Head of caudate nucleus (tissue), 42 donors: ENCODE data around the gene SLC12A9.

Source experiments
- DNase-seq, 42 donors: peaks; one replicate each; pipeline versions ENCODE4 v3.0.0 to v3.0.0-alpha.2; 2020 to 2021; ENCODE audit warnings: mixed read lengths in 7 of 42
- intact Hi-C: fragments of 100-400 bp; cut with DNase I; formaldehyde crosslinking; loops from one replicate; pipeline ENCODE4 v1.15.0; 2022

The SLC12A9 gene

DNA sequence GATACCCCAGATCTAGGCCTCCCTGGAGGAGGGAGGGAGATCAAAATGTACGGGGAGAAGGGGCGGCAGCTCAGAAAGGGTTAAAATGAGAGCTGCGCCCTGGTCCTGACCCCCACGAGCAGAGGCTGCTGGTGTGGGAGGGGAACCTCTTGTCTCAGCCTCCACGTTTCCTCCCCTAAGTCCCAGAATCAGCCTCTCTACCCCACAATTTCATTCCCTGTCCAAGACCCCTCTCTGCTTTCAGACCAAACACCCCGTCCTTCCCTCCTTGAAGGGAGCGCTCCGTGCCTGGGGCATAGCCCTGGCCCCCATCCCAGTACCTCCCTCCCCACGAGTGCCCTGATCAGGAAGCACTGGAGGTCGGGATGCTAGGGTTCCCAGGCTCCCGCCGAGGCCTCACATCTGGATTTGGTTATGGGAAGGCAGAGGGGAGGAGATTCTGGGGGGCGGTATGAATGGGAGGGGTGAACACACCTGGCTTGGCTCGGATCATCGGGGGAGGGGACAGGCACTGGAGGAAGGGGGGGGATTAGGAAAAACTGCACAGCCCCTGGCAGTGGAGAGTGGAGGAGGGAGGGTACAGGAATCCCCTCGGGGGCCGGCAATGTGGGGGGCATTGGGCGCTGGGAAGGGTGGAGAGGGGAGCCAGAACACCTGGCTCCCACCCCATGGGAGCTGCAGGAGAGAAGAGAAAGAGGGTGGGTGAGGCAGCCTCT is 27.9 kb upstream of the SLC12A9 start:
- intact Hi-C loops, result no loop called here

DNA sequence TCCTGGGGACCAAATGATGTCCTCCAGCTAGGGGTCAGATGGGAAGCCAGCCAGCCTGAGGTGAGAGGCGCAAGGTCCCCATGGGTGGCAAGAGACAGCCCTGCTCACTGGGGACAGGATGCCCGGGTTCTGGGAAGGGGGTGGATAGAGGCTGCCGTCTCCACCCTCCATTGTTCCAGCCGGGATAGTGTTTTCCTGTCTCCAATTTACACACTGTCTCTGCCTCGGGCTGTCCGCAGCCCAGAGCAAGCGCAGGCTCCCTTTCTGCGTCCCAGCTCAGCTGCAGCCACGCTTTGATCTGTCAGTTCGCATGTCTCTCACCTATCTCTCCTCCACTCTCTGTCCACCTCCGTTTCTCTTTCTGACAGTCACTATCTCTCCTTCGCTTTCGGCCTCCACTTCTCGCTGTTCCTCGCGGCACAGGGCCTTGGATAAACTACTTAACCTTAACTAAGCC is 27.3 kb upstream of the SLC12A9 start:
- no peak for DNase-seq
- intact Hi-C loops, result no loop called here

More for the DNA sequence above, 27.9 kb upstream of the SLC12A9 start:
- no peak for DNase-seq

- intact Hi-C loops, result no loop called here
Measured at GRCh38 chr7:100825751-100826513, 26.6 kb upstream of the SLC12A9 start.

GRCh38 chr7:100826514-100827329 is 25.8 kb upstream of the SLC12A9 start:
- DNase-seq, result no peak
- intact Hi-C loops, result no loop called here

More at GRCh38 chr7:100825751-100826513, 26.6 kb upstream of the SLC12A9 start:
- no peak for DNase-seq

DNA sequence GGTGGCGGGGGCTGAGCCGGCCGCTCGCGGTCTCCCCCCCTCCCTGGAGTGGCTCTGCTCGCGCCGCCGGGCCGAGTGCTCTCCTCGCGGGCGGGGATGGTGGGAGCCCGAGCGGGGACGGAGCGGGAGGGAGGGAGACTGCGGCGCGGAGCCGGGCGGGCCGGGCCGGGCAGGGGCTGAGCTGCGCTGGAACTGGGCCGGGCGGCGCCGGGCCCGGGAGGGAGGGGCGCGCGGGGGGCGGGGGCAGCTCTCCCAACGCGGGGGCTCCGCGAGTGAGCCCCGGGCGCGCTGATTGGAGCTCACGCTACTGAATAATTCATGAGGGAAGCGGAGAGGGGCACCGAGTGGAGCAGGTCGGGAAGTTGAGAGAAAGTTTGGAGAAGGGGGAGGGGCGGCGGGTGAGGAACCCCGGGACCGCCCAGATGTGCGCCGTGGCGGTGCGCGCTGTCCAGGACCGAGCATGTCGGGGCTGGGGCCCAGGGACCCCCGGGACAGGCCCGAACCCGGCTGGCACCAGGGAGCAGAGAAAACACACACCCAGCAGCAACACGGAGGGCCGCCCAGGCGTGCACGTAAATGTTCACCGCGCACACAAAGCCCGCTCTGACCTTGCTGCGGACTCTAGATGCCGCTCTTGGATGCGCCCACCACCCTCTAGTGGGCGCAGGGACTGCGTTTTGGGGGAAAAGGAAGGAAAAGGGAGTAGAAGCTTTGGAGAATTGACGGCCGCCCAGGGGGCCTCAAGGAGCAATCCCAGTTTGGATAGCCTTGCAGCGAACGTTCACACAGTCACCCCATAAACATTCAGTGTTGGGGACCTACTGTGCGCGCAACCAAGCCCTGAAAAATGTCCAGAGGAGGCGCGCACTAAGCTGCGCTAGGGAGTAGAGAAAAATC is 24.9 kb upstream of the SLC12A9 start, which contains the start of gene EPHB4:
Gene EPHB4, minus strand, starts transcription at position 194 of the 897 bp plus-strand sequence. CDS start 493 bp downstream, outside the sequence.
- intact Hi-C loops, result no loop called here
- peak in 8 of 42 donors; percentile 6 to 28 (median 16) for DNase-seq

GRCh38 chr7:100829150-100829716 is 23.3 kb upstream of the SLC12A9 start:
- intact Hi-C loops, result no loop called here
- no peak for DNase-seq

- intact Hi-C loops, result no loop called here
- DNase-seq, result no peak
Measured at GRCh38 chr7:100830396-100830795, 22.1 kb upstream of the SLC12A9 start.

DNA sequence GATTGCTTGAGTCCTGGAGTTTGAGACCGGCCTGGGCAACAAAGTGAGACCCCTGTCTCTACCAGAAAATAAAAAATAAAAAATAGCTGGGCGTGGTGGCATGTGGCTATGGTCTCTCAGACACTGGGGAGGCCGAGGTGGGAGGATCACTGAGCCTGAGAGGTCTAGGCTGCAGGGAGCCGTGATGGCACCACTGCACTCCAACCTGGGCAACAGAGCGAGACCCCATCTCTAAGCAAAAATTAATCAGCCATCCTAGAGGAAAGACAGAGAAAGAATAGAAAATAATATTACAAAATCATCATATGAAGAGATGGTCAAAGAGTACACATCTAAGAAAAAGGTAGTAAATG is 20.3 kb upstream of the SLC12A9 start:
- intact Hi-C loops, result no loop called here
- no peak for DNase-seq

DNA sequence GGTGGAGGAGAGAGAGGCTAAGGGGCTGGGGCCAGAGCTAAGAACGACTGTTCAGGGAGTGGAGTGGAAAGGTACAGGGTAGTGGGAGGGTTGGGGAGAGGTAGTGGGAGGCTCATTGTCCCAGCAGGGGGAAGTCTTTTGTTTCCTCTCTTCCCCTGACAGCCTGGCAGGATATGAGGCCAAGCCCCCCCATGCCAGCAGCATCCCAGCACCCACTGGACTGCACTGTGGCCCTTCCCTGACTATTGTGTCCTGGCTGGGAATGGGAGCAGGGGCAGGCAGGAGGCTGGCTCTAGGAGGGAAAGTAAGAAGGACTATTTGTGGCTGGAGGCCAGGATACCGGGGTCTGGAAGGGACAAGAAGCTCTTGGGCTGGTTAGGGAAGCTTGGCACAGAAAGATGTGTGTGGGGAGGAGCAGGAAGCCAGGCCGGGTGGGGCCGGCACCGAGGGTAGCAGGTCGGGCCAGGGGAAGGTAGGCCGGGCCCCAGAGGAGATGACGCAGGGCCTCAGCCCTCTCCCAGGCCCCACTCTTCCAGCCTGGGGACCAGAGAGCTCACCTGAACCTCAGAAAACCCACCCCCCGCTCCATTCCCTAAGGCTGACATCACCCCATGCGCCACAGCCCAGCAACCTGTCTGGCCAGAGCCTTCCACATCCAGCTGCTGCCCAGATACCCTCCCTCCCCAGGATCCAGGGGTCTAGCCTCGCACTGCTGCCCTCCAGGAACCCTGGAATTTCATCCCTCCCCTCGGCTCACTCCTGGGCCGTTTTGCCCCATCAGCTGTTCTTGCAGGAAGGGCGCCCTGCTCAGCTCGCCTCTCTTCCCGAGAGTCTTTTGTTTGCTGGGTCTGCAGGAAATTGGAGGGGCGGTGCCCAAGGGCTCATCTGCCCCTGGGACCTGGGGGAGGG is 16.4 kb upstream of the SLC12A9 start:
- intact Hi-C loops, result loop anchor here (5.0 kb wide), 1 partner anchor 36 kb away; no protein-coding TSS in a partner anchor
- no peak for DNase-seq

GRCh38 chr7:100836812-100837098 is 15.8 kb upstream of the SLC12A9 start:
- intact Hi-C loops, result loop anchor here (5.0 kb wide), 1 partner anchor 36 kb away; no protein-coding TSS in a partner anchor
- no peak for DNase-seq

DNA sequence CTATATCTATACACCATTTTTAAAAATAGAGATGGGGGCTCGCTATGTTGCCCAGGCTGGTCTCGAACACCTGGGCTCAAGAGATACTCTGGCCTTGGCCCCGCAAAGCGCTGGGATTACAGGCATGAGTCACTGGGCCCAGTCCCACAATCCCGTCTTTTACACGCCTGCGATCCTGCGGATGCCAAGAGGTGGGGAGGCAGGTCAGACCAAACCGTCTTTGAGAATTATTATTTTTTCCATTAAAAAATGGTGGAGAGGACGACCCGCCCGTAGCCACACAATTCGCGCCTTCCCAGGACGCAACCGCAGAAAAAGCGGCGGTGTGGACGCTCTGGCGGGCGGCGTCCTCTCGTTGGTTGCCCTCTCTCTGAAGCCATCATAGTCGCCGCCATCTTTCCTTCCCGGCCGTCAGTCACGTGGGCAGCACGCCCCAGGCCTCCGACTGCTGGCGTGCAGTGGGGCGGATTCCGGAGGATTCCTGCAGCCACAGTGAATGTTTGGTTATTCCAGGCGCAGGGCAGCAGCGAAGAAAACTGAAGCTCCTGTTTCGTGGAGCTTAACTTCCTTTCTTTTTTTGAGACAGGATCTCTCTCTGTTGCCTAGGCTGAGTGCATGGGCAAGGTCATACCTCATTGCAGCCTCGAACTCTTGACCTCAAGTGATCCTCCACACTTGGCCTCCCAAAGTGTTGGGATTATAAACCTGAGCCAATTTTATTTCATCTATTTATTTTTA is 15.2 kb upstream of the SLC12A9 start:
- peak; percentile 85 to 98 (median 94) for DNase-seq
- intact Hi-C loops, result loop anchor here (5.0 kb wide), 1 partner anchor 35 kb away; no protein-coding TSS in a partner anchor

DNA sequence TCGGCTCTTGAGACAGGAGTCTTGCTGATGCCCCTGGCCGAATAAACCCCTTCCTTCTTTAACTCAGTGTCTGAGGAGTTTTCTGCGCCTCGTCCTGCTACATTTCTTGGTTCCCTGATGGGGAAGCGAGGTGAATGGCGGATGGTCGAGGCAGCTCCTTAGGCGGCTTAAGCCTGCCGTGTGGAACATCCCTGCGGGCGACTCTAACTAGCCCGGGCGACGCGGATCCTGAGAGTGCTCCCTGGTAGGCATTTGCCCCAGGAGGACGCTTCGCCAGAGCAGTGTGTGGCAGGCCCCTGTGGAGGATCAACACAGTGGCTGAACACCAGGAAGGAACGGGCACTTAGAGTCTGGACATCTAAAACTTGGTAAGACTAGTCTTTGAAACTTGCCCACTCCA is 13.2 kb upstream of the SLC12A9 start:
- intact Hi-C loops, result loop anchor here (5.0 kb wide), 1 partner anchor 33 kb away; no protein-coding TSS in a partner anchor
- DNase-seq, result no peak

GRCh38 chr7:100840470-100841100 is 11.9 kb upstream of the SLC12A9 start:
- no peak for DNase-seq
- intact Hi-C loops, result no loop called here

DNA sequence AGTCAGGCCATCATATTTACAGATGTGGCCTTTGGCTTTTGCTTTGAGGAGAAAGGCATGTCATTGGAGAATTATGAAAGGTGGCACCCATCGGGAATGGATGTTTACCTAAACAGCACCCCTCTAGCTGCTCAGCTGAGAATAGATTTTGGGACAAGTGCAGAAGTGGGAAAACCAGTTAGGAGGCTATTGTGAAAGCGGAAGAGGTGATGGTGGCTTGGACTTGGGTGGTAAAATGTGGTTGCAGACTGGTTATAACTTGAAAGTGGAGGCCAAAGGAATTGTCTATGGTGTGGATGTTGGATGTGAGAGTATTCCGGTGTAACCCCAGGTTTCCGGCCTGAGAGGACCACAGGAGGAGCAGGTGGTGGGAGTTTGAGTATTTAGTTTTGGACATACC is 5.2 kb upstream of the SLC12A9 start:
- DNase-seq, result no peak
- intact Hi-C loops, result no loop called here

GRCh38 chr7:100854146-100854895 is 1.8 kb downstream of the SLC12A9 start:
- DNase-seq, result peak in 1 of 42 donors; percentile 1
- intact Hi-C loops, result loop anchor here (5.0 kb wide), 1 partner anchor 147 kb away; the partner anchor contains the start of gene POP7
